MCF 10A (cell line): Measurements from ENCODE around the gene CAMK2N1. TPM values are rescaled to one million over a fixed set of nuclear protein-coding genes. Genes with fewer than 3 reads are reported as not detected.

Experiments
- BruUV-seq: library from RNA; stranded (reverse); fragments of 400-500 nt; replicated peaks from 2 replicates; lab custom pipeline; 2021; lab: Mats Ljungman, UMichigan
- CTCF ChIA-PET: fragments of 300-600 bp; sonication (Branson Sonifier 250); formaldehyde crosslinking; extraction: SDS; loops from one replicate; lab custom pipeline; 2021; ENCODE audit warnings: antibody characterized with exemption, inconsistent platforms; lab: Yijun Ruan, JAX
- POLR2A ChIA-PET: fragments of 300-600, 350-650 bp; sonication (Branson Sonifier 250); formaldehyde crosslinking; extraction: SDS; loops from one replicate; lab custom pipeline; 2020; ENCODE audit warnings: antibody characterized with exemption, inconsistent platforms; lab: Yijun Ruan, JAX
- DNase-seq: peaks from one replicate; pipeline ENCODE4 v3.0.0-alpha.2; 2018; ENCODE audit not compliant: unreplicated experiment
- H3K27ac Mint-ChIP-seq: one replicate; pipeline ENCODE4 v1.8.0; 2022; ENCODE audit warnings: mild to moderate bottlenecking, low read depth, mixed read lengths; ENCODE audit not compliant: unreplicated experiment
- H3K27me3 Mint-ChIP-seq: one replicate; pipeline ENCODE4 v1.8.0; 2022; ENCODE audit warnings: mixed read lengths; ENCODE audit not compliant: insufficient read depth, unreplicated experiment
- H3K36me3 Mint-ChIP-seq: one replicate; pipeline ENCODE4 v1.8.0; 2022; ENCODE audit warnings: mild to moderate bottlenecking, moderate library complexity, mixed read lengths; ENCODE audit not compliant: insufficient read depth, unreplicated experiment
- H3K4me1 Mint-ChIP-seq: one replicate; pipeline ENCODE4 v1.8.0; 2022; ENCODE audit warnings: mixed read lengths; ENCODE audit not compliant: insufficient read depth, unreplicated experiment
- H3K4me3 Mint-ChIP-seq: one replicate; pipeline ENCODE4 v1.8.0; 2022; ENCODE audit warnings: mild to moderate bottlenecking, moderate library complexity, mixed read lengths; ENCODE audit not compliant: unreplicated experiment
- H3K9me3 Mint-ChIP-seq: one replicate; pipeline ENCODE4 v1.8.0; 2022; ENCODE audit warnings: mixed read lengths; ENCODE audit not compliant: unreplicated experiment
- CTCF ChIP-seq: fragments of 200-600 bp; IDR thresholded peaks from one replicate; pipeline ENCODE4 v1.8.0; 2022; ENCODE audit warnings: antibody characterized with exemption, mild to moderate bottlenecking; ENCODE audit not compliant: unreplicated experiment
- intact Hi-C: fragments of 100-400 bp; cut with micrococcal nuclease; formaldehyde crosslinking; loops from 2 replicates; pipeline ENCODE4 v1.14.1; 2022
- total RNA-seq: library from RNA; stranded (reverse); gene quantifications from 2 replicates; pipeline ENCODE4 v1.2.3, GENCODE V29; 2022

Gene CAMK2N1
- total RNA-seq, 1 experiment from 2014 or later = 4.9 TPM

DNA sequence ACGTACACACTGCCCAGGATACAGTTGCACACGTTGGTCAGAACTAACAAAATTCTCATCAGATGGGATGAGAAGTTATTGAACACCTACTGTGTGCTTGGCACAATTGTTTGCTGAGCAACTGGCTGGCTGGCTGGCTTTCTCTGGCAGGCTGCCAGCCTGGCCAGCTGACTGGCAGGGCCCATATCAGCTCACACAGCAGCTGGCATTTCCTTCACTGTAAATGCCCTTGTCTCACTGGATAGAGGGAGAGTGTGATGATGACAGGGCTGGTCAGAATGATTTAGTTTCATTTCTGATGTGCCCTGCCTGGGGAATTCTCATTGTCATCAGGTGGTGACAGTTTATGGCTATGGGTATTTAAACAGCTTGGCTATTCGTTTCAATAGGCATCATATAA is 15.8 kb downstream of the CAMK2N1 start:
- CTCF ChIA-PET = interaction anchor here (1.0 kb wide), 1 partner anchor 108 kb away, joined by 4 read pairs; no protein-coding TSS in a partner anchor
- Mint-ChIP-seq H3K4me3 (no peak overlapping the region), H3K9me3 (no peaks in the 10 kb centered on the region), H3K36me3 (no peaks in the 10 kb centered on the region), H3K27ac (no peak overlapping the region), H3K4me1 (peaks cover 4% of the 10 kb centered on the region), H3K27me3 (peaks cover 17% of the 10 kb centered on the region)
- POLR2A ChIA-PET = no interaction called here
- no peak for DNase-seq
- TF ChIP-seq CTCF = no peak
- no TSS peak for BruUV-seq
- intact Hi-C loops = no loop called here

- ChIA-PET CTCF (interaction anchor here (1.0 kb wide), 1 partner anchor 107 kb away, joined by 4 read pairs; no protein-coding TSS in a partner anchor), POLR2A (no interaction called here)
- Mint-ChIP-seq H3K9me3 (no peaks in the 10 kb centered on the region), H3K4me3 (no peak overlapping the region), H3K4me1 (no peaks in the 10 kb centered on the region), H3K27me3 (peaks cover 17% of the 10 kb centered on the region), H3K36me3 (no peaks in the 10 kb centered on the region), H3K27ac (no peak overlapping the region)
- no peak for DNase-seq
- no peak for TF ChIP-seq CTCF
- intact Hi-C loops = no loop called here
- no TSS peak for BruUV-seq
These were observed 16.5 kb downstream of the CAMK2N1 start for GRCh38 chr1:20469406-20470076.

GRCh38 chr1:20466273-20466672 is 19.7 kb downstream of the CAMK2N1 start:
- H3K27me3 Mint-ChIP-seq = peaks cover 20% of the 10 kb centered on the region
- CTCF ChIA-PET = interaction anchor here (1.2 kb wide), 1 partner anchor 19 kb away, joined by 3 read pairs; no protein-coding TSS in a partner anchor
- BruUV-seq = no TSS peak

More at GRCh38 chr1:20466273-20466672, 19.7 kb downstream of the CAMK2N1 start:
- no peak for TF ChIP-seq CTCF
- DNase-seq = no peak
- Mint-ChIP-seq H3K36me3 (no peaks in the 10 kb centered on the region), H3K9me3 (no peaks in the 10 kb centered on the region), H3K4me3 (no peak overlapping the region), H3K27ac (no peak overlapping the region), H3K4me1 (no peaks in the 10 kb centered on the region)
- intact Hi-C loops = no loop called here
- POLR2A ChIA-PET = interaction anchor here (0.7 kb wide), 1 partner anchor 17 kb away, joined by 4 read pairs; no protein-coding TSS in a partner anchor
